CD1c-positive myeloid dendritic cell (primary cell): Measurements from ENCODE around the gene RCOR1.

ENCODE experiments used
- DNase-seq: peaks from one replicate; pipeline ENCODE4 v3.0.0-alpha.2; 2016; ENCODE audit errors: extremely low spot score

The RCOR1 gene

DNA sequence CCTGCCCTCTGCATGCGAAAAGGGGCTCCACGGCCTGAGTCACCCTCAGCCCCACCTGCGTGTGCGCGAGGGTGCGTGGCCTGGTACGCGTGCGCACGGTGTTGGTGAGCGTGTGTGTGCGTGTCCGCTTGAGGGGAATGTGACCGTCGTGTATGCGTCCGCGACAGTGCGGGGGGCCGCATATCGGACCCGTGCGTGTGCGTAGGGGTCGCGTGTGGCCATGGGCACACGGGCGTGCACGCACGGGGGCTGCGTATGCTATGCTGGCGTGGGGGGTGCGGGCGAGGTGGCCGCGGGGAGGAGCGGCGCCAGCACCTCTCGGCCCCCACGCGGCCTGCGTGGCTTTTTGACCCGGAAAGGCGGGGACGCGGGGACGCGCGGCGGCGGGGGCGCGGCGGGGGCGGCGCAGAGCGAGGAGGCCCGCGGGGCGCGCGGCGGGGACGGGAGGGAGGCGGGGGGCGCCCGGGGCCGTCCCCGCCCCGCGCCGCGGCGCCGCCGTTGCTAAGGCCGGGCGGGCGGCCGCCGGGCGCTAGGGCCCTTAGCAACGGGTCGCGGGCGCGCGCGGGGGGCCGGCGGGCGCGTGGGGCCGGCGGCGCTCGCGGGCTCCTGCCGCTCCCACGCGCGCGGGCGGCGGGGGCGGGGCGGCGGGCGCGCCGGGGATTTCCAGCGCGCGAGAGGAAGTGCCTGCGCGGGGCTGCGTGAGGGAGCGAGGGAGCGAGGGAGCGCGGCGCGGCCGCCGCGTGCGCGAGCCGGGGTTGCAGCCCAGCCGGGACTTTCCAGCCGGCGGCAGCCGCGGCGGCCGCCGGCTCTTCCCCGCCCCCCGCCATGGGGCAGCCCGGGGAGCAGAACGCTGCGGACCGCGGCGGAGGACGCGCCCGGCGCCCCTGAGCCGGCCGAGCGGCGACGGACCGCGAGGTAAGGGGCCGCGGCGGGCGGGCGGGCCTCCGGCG, 184.6 kb downstream of the RCOR1 start, which contains the start of gene TRAF3:
Gene TRAF3, plus strand, starts transcription at position 689 of the 950 bp plus-strand sequence. CDS start 92,753 bp downstream, outside the sequence.
- DNase-seq = peak; percentile 95

DNA sequence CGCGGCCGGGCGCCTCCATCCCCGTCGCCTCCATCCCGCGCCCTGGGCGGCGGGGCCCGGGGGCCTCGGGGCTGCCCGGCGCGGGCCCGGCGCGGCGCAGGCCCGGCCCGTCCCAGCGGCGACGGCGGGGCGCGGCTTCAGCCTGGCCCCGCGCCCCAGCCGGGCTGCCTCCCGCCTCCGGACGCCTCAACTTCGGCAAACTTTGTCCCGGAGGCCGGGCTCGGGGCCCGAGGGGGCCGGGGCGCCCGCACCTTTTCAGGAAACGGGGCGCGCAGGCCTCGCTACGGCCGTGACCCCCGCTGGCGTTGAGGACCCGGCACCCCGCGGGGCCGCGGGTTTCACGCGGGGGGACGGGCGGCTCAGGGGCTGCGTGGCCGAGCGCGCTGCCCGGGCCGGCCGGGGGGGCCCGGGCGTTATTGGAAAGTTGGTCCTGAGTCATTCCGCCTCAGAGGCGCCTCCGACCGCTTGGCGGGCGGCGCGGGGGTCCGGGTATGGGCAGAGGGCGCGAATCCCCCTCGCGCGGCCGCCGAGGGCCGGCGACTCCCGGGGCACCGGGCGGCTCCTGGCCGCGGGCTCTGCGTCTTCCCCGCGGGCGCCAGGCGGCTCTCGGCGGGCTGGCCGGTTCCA, 185.4 kb downstream of the RCOR1 start:
- DNase-seq = peak; percentile 32

DNA sequence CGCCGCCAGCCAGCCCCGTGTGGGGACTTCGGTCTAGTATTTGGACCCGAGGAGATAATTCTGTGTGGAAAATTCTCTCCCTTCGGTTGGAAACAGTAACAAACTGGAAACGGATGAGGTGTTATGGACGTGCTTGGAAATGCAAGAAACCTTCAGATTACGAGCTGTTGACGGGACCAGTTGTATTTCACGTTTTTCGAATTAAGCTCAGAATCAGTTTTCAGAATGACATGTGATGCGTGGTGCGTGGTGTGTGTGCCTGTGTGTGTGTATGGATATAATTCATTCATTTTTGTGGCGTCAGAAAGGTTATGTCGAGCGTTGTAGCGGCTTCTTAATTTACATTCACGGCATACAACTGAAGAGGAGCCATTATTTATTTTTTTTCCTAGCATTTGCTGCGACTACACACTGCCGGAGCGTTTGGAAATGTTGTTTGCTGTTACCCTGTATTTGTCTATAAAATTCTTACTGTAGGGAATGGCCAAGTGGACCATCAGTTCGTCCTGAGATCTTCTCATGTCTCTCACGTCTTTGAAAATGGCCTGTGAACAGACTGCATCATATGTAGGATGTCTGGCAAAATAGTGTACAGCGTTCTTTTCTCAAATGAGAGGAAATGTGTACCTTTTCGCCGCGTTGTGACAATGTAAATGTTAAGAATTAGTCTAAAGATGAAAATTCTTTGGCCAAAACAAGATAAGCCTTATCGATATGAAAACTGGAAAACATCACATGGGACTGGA, 186.1 kb downstream of the RCOR1 start:
- peak; percentile 46 for DNase-seq

GRCh38 chr14:102779084-102779462, 186.6 kb downstream of the RCOR1 start:
- DNase-seq = no peak

- DNase-seq = peak; percentile 70
Measured at GRCh38 chr14:102779574-102780315, 187.3 kb downstream of the RCOR1 start.
